ENCODE data around the gene PRKCH. TPM values are rescaled to one million over a fixed set of nuclear protein-coding genes. Genes with fewer than 3 reads are reported as not detected.

The PRKCH gene
- total RNA-seq, 1 experiment from 2014 or later: 5.2 TPM

- H4K5ac ChIP-seq (ENCODE audit: insufficient read length, low read depth, low read length): no peak overlapping the region
- H3K9me3 ChIP-seq (ENCODE audit: control insufficient read depth, low read depth, low read length): no peaks in the 10 kb centered on the region
- no peak overlapping the region for H2BK5ac ChIP-seq (ENCODE audit: insufficient read length, low read length)
- H3K23me2 ChIP-seq (ENCODE audit: insufficient read length, low read depth, low read length, poor library complexity, severe bottlenecking): peaks cover 3% of the 10 kb centered on the region
- H3K4ac ChIP-seq (ENCODE audit: low read depth, low read length): no peak overlapping the region
- H2BK20ac ChIP-seq (ENCODE audit: low read depth, low read length, poor library complexity, severe bottlenecking): no peak overlapping the region
- no peak overlapping the region for H3K14ac ChIP-seq (ENCODE audit: insufficient read depth, low read length)
- H3K79me2 ChIP-seq (ENCODE audit: insufficient read depth, low read length): no peaks in the 10 kb centered on the region
- Mint-ChIP-seq H3K4me1 (peaks cover 30 to 31% of the 10 kb centered on the region in 2 experiments), H3K9me3 (no peaks in the 10 kb centered on the region; a peak in 1 of 5 replicates), H3K4me3 (no peak overlapping the region), H3K36me3 (ENCODE audit: insufficient read depth in 1 of 3, low read depth in 3 of 3) (no peaks in the 10 kb centered on the region), H3K27me3 (ENCODE audit: low read depth) (peaks cover 15% of the 10 kb centered on the region), H3K27ac (no peak overlapping the region)
- H3K4me1 ChIP-seq (ENCODE audit: insufficient read depth, low read length): no peaks in the 10 kb centered on the region
- H3K9ac ChIP-seq (ENCODE audit: extremely low read depth, insufficient read length, low read length): no peak overlapping the region
- no peak overlapping the region for H3K18ac ChIP-seq (ENCODE audit: insufficient read length, low read depth, low read length)
- no peaks in the 10 kb centered on the region for H3K27me3 ChIP-seq (ENCODE audit: insufficient read depth, low read length)
- H3K56ac ChIP-seq (ENCODE audit: insufficient read length, low read depth, low read length): no peak overlapping the region
- no peak overlapping the region for H4K91ac ChIP-seq (ENCODE audit: insufficient read length, low read depth, low read length)
- H2AK5ac ChIP-seq (ENCODE audit: insufficient read length, low read length): no peak overlapping the region
- H3K27ac ChIP-seq (ENCODE audit: insufficient read length, low read depth, low read length): no peak overlapping the region
- H4K20me1 ChIP-seq (ENCODE audit: control insufficient read depth, insufficient read depth, insufficient read length): no peaks in the 10 kb centered on the region
- H2AFZ ChIP-seq (ENCODE audit: low read length): no peak overlapping the region
- WGBS (ENCODE audit: extremely low coverage, insufficient read length, low lambda C conversion rate): no CpG with 5 or more reads among the region's 9 CpGs
- no peak for TF ChIP-seq CTCF (conservative IDR thresholded peaks at IDR 0.05)
- H3K79me1 ChIP-seq (ENCODE audit: insufficient read depth, low read depth, low read length, poor library complexity, severe bottlenecking): no peaks in the 10 kb centered on the region
- no peak overlapping the region for H3K4me2 ChIP-seq (ENCODE audit: insufficient read depth, insufficient read length, low read length)
- no peak overlapping the region for H2BK120ac ChIP-seq (ENCODE audit: low read depth, low read length, poor library complexity, severe bottlenecking)
- H3K23ac ChIP-seq (ENCODE audit: insufficient read length, low read depth, low read length): no peak overlapping the region
- H2BK12ac ChIP-seq (ENCODE audit: insufficient read length, low read depth, low read length): no peak overlapping the region
- H4K8ac ChIP-seq (replicated peaks; ENCODE audit: insufficient read length, low read depth, low read length): no peak overlapping the region
- no peak overlapping the region for H2BK15ac ChIP-seq (ENCODE audit: low read depth, low read length)
- H3T11ph ChIP-seq (ENCODE audit: low read length): no peak overlapping the region
- DNase-seq: no peak
These were observed 248.6 kb downstream of the PRKCH start for GRCh38 chr14:61569812-61570548.
